ENCODE data around the gene GNPDA1. TPM values are rescaled to one million over a fixed set of nuclear protein-coding genes. Genes with fewer than 3 reads are reported as not detected.

GNPDA1 gene
- total and polyA plus RNA-seq, 2 of the 8 experiments (the other 6 are each of a cell fraction or from before 2014, with no cell fraction given) = 33.0 to 94.3 TPM

DNA sequence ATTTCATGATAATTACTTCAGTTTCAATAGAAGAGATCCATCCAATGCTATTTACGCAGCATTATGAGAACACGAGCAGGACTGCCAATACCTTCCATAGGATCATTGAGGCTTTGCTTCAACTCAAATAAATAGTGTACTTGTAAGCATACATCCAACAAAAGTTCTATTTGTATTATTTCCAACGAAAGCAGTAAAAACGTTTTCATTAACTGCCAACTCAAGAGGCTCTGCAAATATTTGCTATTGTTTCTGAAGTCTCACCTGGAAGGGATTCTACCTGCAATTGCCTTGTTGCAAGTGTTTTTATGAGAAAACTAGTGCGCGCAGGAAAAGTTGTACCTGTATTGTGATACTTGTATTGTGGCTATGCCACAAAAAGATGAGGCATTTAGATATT is 11.0 kb upstream of the GNPDA1 start (continued):
- TF ChIP-seq EGR1 (IDR thresholded peaks at IDR 0.05; ENCODE audit: borderline replicate concordance, low read depth, low read length) (no peak), CEBPB (IDR thresholded peaks at IDR 0.05; ENCODE audit: low read depth, low read length) (no peak)
- TF ChIP-seq, protein P1, sequence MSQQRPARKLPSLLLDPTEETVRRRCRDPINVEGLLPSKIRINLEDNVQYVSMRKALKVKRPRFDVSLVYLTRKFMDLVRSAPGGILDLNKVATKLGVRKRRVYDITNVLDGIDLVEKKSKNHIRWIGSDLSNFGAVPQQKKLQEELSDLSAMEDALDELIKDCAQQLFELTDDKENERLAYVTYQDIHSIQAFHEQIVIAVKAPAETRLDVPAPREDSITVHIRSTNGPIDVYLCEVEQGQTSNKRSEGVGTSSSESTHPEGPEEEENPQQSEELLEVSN (IDR thresholded peaks at IDR 0.05) = no peak

Data from H1 (cell line).